CD4-positive, alpha-beta T cell treated with Interleukin-1 beta for 1 hour (primary cell): ENCODE measurements around the gene EIF3D.
A peak's percentile ranks its signal among the peaks of the same experiment; 100 is the strongest.

Source experiments
- DNase-seq, 2 donors: peaks; one replicate each; pipeline ENCODE4 v3.0.0-alpha.2; 2020 to 2022

The EIF3D gene

DNA sequence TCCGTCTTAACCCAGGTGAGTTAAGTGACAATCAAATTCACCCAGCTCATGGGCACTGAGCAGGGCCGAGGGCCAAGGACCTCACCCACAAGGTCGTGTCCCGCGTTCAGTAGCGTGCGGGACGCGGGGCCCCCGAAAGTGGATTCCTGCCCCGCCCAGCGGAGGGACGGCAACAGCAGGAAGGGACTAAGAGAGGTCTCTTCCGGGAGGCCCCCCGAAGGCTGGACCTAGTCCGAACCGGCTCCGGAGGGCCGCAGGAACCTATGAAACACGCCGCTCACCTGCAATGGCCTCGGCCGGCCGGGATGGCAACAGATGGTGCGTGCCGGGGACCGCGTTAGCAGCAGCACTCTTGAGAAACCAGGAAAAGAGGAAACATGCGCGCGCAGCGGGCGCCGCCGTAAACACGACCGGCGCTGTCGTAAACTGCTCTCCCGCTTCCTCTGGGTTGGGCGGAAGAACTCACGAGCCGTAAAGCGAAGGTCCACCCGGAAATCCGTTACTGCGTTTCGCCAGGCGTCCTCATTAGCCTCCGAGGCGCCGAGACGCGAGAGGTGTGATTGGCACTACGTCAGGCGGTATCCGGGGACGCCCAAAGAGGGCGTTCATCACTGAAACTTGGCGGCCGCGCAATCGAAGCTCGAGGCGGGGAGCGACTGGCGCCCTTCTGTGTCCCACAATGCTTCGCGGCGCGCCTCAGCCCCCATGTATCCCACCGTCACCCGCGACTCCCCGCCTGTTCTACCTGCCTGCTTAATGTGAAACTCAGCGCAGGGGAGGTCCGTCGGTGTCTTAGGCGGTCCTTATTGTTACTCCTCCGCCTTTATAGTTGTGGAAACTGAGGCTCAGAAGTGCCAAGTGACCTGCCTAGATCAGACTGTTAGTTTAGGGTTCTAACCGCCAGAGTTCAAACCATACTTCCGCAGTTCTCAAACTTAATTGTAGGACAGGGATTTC lies at the start of gene EIF3D:
TSS of gene EIF3D (minus strand) at position 372 of the 957 bp plus-strand sequence. CDS start 3,045 bp downstream, outside the sequence.
- DNase-seq: peak; percentile 99 to 100

GRCh38 chr22:36578619-36579018 lies 49.7 kb upstream of the EIF3D start:
- DNase-seq: no peak

DNA sequence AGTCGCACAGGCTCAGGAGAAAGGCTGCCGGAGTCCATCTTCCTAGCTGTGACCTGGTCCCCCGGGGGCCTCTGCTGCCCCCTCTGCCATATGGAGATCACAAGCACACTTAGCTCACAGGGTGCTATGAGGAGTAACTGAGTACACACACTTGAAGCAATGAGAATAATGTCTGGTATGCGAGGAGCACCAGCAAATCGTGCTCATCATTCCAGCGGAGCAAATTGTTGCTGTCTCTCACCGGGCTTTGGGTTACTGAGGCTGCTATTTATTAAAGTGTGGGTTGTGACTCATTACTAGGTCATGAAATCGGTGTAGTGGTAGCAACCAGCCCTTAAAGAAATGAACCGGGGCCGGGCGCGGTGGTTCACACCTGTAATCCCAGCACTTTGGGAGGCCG lies 48.1 kb upstream of the EIF3D start:
- no peak for DNase-seq

DNA sequence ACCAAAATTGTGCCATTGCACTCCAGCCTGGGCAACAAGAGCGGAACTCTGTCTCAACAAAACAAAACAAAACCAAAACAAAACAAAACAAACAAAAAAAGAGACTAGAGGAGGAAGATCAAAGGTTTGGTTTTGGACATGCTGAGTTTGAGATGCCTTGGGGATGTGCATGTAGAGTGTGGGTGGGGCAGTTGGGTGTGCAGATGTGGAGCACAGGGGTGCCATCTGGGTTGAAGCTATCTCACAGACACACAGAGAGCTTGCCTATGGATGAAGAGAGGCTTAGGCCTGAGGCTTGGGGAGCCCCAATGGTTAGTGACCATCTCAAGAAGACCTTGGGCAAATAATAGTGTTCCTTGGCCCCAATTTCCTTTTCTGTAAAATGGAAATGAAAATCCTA lies 45.8 kb upstream of the EIF3D start:
- DNase-seq: no peak

DNA sequence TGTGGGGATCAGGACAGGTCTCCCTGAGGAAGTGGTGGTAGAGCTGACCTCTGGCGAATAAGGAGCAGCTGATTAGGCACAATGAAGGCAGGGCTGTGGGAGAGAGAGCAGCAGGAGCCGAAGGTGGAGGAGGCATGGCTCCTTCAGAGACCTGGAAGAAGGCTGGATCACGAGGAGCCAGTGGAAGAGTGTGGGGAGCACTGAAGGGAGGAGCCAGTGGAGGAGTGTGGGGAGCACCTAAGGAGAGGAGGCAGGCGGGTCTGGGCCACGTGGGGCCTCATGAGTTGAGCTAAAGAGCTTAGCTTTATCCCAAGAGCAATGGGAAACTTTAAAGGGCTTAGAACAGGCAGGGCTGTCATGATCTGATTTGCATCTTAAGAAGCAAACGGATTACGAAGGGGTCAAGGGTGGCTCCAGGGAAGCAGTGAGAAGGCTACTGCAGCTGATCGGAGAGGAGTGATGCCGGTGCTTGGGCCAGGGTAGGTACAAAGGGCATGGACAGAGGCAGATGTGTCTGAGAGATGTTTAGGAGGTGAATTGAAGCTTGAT lies 44.9 kb upstream of the EIF3D start:
- no peak for DNase-seq

DNA sequence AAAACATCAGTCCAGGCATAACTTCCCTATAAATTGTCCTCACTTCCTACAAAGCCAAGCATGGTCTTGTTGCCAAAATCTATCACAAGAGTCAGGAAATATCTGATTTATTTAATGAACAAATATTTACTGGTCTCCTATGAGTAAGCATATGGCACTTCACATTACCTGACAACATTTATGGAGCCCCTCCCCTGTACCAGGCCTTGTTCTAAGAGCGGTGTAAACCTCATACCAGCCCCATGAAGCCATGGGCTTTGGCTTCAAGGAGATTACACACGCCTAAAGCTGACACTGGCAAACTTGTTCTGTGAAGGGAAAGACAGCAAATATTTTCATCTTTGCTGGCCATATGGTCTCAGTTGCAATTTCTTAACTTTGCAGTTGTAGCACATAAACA lies 43.0 kb upstream of the EIF3D start:
- DNase-seq: no peak

DNA sequence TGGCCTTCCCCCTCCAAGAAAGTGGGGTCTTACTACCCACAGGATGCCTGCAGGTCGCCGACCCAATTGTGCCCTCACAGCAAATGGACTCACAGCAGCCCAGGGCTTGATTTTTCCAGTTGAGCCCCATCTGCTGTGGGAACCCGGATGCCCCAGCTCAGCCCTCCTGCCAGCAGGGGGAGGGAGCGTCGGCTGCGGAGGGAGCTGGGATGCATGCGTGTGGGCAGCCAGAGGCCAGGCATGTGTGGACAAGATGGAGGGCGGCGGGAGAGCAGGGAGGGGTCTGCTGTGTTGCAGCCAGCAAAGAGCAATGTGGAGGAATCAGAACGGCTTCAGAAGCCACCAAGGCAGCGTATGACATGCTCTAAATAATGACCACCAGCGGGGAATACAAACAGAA lies 41.0 kb upstream of the EIF3D start:
- no peak for DNase-seq

DNA sequence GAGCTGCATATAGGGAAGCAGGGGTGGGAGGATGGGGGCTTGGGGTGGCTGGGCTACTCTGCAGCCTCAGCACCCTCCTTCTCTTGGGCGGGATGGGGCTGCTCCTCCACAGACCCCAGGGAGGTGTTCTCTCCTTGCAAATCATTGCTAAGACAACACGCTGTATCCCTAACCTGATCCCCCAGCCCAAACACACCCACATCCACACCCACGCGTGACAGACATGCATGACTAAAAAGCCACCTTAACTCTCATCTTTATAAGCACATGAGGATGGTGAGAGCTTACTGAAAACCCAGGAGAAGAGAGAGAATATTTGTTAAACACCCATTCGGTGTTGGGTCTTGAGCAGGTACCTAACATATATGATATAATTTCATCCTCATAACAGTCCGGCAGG lies 39.9 kb upstream of the EIF3D start:
- DNase-seq: no peak

GRCh38 chr22:36566720-36567119 lies 37.8 kb upstream of the EIF3D start:
- no peak for DNase-seq

DNA sequence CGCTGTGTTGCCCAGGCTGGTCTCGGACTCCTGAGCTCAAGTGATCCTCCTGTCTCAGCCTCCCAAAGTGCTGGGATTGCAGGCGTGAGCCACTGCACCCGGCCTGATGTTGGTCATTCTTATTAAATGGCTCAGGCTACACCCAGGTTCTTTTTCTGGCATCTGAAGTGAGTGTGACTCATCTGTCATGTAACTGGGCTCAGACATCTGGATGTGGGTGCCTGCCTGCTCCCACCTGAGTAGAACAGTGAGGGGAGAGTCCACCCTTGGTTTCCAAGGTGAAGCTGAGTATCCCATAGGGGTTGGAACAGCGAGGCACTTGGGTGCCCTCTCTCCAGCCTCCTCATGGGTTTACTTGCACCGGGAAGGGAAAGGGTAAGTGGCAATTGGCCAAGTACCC lies 36.7 kb upstream of the EIF3D start:
- DNase-seq: no peak

- no peak for DNase-seq
Observed at GRCh38 chr22:36565159-36565507, 36.2 kb upstream of the EIF3D start.

DNA sequence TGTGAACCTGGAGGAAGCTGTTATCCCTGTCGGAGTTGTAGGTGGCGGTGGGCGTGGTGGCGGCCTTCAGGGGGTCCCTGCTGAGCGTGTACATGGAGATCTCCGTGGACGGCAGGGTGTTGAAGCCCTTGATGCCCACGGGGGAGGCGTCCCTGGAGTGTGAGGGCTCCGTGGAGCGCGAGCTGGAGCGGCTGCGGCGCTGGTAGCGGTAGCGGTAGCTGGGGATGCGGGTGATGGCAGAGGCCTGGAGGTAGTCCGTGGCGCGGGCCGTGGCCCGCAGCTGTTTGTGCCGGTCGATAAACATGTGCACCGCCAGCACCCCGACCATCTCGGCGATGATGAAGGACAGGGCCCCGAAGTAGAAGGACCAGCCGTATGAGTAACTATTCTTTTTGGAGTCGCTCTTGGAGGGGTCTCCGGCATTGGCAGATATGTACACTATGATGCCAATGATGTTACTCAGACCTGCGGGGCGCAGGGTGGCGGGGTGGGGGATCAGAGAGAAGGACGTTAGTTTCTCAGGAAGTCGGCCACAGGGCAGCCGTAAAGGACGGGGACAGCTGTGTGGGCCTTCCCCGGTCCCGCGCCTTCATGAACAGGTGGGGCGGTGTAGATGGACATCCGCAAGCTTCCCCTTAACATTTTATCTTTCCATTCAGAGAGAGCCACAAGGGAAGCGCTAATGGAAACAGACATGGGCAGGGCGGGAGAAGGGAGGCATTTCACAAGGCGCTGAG lies 35.6 kb upstream of the EIF3D start:
- DNase-seq: no peak

- DNase-seq: no peak
Observed at GRCh38 chr22:36563898-36564297, 34.9 kb upstream of the EIF3D start.

DNA sequence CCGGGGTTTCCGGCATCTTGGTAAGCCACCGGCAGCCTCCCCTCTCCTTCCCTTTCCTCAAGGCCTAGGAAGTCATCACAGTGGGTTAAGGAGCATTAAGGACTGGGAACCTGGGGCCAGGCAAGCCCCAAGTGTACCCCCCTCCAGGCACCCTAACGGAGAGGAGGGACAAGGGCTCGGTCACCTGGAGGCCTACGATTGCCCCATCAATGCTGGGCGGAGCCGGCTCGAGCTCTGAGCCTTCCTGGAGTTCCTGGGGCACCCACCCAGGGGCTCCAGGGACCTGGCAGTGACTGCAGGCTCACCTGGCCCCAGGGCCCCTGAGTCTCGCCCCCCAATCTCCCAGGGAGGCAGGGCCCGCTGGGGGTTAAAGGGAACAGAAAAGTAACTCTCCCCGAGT lies 34.5 kb upstream of the EIF3D start:
- DNase-seq: no peak

GRCh38 chr22:36563001-36563400 lies 34.0 kb upstream of the EIF3D start:
- DNase-seq: no peak

DNA sequence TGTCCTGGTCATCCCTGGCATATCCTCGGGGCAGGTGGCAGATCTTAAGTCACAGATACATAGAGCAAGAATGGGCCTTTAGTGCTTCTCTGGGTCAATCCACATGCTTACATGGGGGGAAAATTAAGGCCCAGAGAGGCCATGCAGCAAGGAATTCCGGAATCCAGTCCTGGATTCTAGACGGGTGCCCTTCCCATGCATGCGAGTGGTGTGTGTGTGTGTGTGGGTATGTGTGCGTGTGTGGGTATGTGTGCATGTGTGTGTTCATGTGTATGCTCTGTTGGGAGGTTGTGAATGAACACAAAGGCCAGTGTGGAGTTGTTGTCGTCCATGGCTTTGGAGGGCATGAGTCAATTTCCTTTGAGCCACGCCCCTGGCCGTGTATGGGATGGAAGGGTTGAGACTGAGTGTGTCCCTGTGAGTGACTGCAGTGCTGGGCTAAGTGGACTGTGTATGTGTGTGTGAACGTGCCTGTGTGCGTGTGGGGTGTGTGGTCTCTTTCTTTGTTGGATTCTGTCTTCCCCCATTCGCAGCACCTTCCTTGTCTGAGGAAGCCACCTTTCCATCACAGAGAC lies 33.4 kb upstream of the EIF3D start:
- peak in 1 of 2 donors; percentile 8 for DNase-seq

GRCh38 chr22:36561291-36561811 lies 32.4 kb upstream of the EIF3D start:
- no peak for DNase-seq

- no peak for DNase-seq
Observed at GRCh38 chr22:36560001-36560400, 31.0 kb upstream of the EIF3D start.

DNA sequence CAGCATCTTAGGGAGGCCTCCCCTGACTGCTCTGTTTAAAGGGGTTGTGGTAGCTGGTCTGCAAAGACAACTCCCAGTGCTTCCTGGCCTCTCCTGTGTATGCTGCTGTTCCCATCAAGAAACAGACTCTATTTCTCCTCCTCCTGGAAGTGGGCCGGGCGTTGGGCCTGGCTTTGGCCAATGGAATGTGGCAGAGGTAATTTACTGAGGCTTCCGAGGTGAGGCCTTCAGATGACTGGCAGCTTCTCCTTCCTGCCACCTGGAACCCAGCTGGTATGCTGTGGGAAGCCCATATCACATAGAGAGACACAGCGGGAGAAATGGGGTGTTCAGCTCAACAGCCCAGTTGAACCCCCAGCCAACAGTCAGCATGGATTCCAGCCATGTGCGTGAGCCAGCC lies 25.1 kb upstream of the EIF3D start:
- DNase-seq: no peak

DNA sequence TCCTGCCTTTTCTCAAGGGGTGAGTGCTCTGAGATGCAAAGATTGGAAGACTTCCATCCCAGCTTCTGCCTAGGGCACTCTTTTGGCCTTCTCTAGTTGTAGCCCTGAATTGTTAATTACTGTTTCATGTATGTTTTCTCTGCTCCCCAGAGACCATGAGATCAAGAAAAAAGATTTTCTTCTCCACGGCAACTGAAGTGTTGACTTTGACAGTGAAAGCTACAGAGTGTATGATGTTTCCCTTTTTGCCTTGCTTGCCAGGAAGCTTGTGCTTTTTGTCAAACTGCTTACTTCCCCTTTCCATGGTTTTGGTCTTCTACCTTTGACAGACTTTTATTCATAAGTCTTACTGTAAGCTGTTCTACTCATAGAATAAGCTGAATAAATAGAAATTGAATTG lies 23.3 kb upstream of the EIF3D start:
- DNase-seq: peak in 1 of 2 donors; percentile 19

DNA sequence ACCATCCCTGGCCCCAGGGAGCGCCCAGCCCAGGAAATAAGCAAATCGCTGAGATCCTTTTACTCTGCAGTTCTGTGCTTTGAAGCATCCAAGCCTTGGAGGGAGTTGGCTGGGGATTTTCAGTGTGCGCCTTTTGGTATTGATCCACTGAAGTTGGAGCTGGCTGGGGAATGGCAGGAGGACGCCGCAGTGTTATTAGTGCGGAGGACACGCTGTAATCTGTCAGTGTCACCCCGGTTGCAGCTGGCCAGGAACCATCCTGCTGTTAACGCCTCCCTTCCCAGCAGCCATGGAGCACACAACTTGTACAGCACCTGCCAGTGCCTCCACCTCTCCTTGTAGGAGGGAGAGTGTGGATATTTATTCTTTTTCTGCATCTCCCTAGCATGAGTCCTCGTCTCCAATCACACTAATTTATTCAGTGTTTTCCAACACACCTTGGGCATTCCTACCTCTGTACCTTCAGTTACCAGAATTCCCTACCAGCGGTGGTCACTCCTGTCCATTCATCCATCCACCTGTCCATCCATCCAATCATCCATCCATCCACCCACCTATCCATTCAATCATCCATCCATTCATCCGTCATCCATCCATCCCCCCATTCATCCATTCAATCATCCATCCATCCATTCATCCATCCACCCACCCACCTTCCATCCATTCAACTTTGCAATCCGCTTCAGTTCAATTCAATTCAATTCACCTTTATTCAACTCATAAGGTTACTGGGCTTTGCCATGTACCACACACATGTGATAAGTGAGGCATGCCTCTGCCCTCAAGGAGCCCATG lies 21.9 kb upstream of the EIF3D start:
- no peak for DNase-seq

- DNase-seq: no peak
Observed at GRCh38 chr22:36549033-36549432, 20.1 kb upstream of the EIF3D start.
